ENCODE data around the gene WDR45B.

DNA sequence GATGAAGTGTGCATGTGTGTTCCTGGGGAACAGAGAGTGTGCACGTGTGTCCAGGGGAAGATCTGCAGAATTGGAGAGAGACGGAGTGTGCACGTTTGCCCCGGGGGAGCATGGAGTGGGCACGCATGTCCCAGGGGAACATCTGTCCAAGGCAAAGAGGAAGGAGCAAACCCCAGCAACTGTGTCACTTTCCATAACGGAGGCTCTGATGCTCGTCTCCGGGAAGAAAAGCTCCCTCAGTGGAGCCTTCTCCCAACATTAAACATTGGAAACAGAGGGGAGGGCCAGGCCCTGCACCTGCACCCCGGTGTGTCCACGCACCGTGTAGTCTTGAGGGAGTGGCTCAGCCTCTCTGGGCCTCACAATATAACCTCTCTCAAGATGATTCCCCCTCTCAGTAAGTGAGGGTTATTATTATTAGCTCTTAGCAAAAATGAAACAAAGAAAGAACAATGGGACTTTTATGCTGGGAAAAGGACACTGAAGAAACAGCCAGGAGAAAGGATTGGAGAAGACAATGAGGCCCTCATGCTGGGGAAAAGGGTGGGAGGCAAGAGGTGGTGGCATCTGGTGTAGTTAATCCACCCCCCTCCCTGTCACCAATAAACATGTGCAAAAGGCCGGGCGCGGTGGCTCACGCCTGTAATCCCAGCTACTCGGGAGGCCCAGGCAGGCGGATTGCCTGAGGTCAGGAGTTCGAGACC is 42.7 kb upstream of the WDR45B start:
- TF ChIP-seq, protein P1, sequence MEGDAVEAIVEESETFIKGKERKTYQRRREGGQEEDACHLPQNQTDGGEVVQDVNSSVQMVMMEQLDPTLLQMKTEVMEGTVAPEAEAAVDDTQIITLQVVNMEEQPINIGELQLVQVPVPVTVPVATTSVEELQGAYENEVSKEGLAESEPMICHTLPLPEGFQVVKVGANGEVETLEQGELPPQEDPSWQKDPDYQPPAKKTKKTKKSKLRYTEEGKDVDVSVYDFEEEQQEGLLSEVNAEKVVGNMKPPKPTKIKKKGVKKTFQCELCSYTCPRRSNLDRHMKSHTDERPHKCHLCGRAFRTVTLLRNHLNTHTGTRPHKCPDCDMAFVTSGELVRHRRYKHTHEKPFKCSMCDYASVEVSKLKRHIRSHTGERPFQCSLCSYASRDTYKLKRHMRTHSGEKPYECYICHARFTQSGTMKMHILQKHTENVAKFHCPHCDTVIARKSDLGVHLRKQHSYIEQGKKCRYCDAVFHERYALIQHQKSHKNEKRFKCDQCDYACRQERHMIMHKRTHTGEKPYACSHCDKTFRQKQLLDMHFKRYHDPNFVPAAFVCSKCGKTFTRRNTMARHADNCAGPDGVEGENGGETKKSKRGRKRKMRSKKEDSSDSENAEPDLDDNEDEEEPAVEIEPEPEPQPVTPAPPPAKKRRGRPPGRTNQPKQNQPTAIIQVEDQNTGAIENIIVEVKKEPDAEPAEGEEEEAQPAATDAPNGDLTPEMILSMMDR (conservative IDR thresholded peaks at IDR 0.05) = no peak
- TF ChIP-seq ZFX (IDR thresholded peaks at IDR 0.05) = no peak

All from C4-2B (cell line).